ENCODE results near the gene MYZAP.

The MYZAP gene

DNA sequence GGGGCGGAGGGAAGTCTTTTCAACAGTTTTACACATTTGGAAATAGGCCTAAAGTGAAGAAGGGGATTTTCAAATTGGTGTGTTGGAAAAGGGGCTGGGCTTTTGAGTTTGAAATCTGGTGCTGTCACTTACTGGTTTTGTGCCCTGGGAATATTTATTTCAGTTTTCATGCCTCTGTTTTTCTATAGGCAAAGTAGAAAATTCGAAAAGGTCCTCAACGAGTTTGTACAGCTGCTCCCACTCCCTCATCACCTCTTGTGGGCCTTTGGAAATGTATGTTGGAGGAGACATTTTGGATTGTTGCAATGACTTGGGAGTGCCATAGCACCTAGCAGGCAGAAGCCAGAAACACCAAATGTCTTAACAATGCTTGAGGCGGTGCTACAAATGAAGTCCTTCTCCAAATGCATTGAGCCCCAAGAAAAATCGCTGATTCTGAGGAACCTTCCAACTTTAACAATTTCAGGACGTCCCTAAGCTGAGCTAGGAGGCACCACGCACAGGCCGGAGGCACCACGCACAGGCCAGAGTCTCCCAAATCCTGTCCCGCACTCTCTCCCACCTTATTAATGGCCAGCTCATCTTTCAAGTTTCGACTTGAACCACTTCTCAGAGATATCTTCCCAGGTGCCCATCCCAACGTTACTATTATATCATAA, 114.2 kb downstream of the MYZAP start:
- no peak for DNase-seq

DNA sequence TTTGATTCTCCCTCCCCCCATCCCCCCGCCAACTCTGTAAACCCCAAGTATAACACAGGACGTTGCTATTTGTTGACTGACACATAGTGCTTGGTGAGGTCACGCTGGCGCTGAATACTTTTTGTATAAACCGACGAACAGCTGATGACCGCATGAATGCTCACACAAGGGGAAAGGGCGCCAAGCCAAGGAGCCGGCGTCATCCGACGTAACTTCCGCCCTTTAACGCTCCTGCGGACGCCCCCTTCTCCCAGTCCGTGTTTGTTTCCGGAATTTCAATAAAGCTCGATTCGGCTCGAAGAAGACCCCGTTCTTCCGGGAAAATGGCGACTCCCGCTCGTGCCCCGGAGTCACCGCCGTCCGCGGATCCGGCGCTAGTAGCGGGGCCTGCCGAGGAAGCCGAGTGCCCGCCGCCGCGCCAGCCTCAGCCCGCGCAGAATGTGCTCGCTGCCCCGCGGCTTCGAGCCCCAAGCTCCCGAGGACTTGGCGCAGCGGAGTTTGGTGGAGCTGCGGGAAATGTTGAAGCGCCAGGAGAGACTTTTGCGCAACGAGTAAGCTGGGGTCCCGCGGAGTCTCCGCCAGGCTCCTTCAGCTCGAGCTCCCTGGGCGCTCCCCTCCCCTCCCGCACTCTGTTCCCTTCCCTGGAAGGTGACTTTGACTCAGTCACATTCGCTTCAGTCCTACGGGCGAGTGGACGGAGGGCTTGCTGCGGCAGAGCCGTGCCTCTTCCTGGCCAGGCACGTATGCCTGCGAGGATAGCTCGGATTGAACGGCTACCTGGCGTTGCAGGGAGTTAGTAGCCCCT, 114.9 kb downstream of the MYZAP start, which contains the start of gene POLR2M:
Gene POLR2M, plus strand, starts transcription at position 310 of the 805 bp plus-strand sequence. Its CDS starts 129 bp downstream, at position 439.
- peak; percentile 95 for DNase-seq

DNA sequence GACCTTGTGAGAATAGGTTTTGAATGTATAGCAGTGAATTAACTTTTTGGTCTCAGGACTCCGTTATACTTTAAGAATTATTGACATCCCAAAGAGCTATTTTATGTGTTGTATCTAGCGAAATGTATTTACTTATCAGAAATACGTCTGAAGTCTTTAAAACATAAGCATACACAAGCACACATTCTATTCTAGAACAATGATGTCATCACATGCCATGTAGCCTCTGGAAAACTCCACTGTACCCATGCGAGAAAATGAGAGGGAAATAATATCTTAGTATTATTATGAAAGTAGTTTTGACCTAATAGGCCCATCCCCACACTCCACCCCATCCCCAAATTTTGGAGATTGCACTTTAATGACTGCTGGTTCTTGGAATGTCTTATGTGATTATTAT, 116.3 kb downstream of the MYZAP start:
- no peak for DNase-seq

DNA sequence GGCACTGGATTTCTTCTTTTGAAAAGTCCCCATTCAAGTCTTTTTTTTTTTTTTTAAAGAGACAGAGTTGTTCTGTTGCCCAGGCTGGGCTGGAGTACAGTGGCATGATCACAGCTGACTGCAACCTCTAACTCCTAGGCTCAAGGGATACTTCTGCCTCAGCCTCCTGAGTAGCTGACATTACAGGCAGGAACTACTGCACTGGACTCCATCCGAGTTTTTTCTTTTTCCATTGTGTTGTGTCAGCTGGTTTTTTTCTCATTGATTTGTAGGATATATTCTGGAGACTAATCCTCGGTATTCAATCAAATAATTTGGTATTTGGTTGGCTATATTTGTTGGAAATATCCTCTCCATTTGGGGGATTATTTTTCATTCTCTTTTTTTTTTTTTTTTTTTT, 126.6 kb downstream of the MYZAP start:
- no peak for DNase-seq

DNA sequence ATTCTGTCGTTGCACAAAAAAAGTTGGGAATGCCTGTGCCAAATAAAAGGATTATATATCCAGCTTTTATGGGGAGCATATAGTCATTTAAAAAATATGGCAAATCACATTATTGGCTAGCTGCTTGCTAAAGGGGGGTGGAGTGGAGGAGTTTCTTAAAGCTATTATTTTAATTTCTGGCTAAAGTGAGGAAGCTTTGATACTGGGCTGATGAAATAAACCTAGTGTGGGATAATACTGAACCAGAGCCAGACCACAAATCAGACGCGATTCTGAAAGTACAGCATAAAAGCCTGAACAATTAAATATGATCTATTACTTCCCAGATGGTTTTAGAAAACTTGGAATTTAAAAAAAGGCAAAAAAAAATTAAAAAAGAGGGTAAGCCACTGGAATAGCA, 129.2 kb downstream of the MYZAP start:
- DNase-seq, result no peak

DNA sequence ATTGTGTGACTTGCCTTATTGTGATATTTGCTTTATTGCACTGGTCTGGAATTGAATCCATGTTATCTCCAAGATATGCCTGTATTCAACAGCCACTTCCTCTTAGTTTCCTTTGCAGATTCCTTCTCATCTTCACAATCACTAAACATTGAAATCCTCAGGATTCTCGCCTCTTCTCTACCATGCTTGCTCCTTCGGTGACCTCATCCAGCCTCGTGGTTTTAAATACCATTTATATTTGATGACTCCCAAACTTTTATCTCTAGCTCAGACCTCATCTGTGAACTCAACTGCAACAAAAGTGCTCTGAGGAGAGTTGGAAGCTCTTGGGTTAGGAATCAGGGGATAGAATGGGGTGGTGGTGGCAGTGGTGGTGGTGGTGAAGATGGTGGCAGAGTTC, 134.7 kb downstream of the MYZAP start:
- no peak for DNase-seq

DNA sequence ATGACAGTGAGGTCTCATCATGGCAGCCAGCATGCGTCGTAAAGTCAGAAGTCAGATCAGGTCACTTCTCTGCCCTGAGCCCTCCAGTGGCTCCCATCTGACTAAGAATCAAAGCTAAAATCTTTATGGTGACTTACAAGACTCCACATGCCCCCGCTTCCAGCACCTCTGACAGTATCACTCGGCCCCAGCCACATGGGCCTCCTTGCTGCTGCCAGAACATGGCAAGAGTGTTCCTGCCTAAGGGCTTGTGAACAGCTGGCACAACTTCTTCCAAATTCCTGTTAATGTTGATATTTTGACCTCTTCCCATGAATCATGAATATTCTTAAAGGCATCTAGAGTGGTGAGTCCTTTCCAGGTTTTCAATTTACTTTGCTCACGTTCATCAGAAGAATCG, 135.3 kb downstream of the MYZAP start:
- DNase-seq, result no peak

DNA sequence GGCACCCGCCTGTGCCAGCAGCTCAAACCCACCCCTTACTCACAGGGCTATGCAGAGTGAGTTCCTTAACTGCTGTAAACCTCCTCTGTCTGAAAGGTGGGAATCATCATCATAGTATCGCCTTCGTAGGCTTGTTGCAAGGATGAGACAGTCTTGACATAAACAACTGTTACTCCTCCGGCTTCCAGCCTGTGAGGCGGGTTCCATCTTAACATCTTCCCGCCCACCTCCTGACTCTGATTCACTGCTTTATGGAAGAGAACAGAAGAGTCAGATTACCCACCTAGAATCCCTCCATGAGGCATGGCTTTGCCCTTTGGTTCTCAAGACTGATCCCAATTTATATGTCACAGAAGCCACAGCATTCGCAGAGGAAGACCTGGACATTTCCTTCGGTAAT, 136.7 kb downstream of the MYZAP start:
- DNase-seq, result no peak

DNA sequence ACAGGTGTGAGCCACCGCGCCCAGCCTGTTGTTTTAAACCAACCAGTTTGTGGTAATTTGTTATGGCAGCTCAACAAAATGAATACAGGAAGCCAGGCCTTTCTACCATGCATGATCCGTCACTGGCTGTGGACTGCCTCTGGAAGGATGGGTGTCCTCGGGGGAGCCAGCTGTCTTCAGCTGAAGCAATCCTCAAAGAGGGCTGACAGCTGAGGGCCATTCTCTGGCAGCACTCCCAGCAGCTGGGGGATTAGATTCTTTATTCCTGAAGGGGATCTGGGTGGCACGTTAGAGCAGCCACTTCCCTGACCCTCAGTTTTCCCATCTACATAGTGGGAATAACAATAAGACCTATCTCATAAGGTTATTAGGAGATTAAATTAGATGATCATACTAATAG, 139.2 kb downstream of the MYZAP start:
- DNase-seq, result no peak

DNA sequence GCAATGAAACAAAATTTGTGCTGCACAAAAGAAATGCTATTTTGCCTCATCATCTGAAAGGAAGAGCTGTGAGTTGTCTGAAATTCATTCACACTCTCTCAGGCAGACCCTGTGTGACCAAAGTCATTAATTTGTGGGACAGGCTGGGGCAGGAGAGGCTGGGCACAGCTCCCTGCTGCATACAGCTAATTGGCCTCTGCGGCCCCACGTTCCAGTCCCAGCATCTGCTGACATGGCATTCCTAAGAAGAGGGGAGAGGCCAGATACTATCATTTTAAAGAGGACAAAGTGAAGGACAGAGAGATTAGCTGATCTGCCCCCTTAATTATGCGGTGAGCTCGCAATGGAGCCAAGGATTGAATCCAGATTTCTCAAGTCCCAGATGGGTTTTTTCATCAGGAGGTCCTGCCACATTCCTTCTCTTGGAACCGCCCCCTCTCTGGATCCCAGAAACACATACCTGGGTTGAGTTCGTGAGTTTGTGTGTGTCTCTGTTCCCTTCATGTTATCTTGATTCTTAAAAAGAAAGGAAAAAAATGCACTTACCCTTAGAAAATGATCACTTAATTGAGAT, 139.9 kb downstream of the MYZAP start:
- DNase-seq, result no peak

DNA sequence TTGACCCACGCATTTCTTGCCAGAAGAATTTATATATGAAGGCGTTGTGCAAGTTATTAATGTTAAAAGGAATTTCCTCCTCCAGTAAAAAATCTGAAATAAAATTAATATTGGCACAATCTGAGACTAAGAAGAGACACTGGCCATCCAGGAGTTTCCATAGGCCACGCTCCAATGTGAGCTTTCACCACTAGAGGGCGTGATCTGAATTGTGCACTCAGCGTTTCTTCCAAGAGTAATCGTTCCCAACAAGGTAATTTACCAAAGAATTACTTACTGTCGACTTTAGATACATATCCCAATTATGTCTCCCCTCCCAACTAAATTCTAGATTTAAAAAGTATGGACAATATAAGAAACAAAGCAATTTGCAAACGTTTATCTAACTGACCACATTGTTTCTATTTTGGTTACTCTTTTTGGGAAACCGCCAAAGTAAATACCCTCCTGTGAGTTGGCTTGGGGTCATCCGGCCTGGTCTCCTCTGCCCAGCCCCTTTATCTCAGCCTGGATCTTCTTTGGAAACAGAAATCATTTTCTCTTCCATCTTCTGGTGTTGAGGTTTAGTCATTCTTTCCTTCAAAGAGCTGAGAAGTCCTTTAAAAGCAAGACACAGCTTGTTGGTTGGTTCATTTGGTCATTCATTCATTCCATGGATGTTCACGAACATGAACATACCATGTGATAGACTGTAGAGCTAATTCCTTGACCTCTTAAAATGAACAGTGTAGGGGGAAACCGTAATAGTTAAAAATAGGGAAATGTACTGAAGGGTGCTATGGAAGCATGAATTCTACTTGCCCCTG, 141.0 kb downstream of the MYZAP start:
- DNase-seq, result peak; percentile 37

DNA sequence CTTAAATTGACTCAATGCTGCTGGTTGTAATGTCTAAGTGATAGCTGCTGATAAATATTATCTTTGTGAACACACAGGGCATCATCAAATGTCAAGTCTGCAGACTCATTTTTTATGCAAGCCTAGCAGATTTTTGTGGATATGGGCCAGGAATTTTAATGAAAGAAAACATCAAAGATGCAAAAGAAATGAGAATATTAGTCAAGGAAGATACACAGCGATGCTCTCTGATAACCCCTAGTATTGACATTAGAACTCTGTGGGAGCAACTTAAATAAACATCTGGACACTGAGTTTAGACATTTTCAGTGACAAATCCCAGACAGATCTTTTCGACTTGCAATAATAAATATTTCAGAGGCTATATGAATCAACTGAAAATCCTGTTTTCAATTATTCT, 143.2 kb downstream of the MYZAP start:
- DNase-seq, result no peak
